GM23338 (cell line): Measurements from ENCODE around the gene FAM209A. TPM values are rescaled to one million over a fixed set of nuclear protein-coding genes. Genes with fewer than 3 reads are reported as not detected.

Source experiments
- polyA plus RNA-seq: library from polyadenylated mRNA; unstranded; fragments of >200 nt; fragmentation: Nextera tagmentation; extraction: Ambion mirVana; gene quantifications from 2 replicates; pipeline ENCODE4 v1.2.1, GENCODE V29; 2016
- total RNA-seq: library from RNA; depleted of rRNA; stranded (reverse); fragments of >200 nt; shearing (Covaris generic); gene quantifications from 2 replicates; pipeline ENCODE4 v1.2.3, GENCODE V29; 2014; rRNA removed

Gene FAM209A
- total and polyA plus RNA-seq, 2 experiments from 2014 or later = not detected

Other genes starting within 250 kb of the FAM209A start
- gene FAM210B, start 165.8 kb upstream of the FAM209A start, total RNA-seq = 15.7 and 16.2 TPM in 2 replicates
- gene FAM210B, start 165.8 kb upstream of the FAM209A start, polyA plus RNA-seq = 14.6 and 15.4 TPM in 2 replicates
- 75.8 and 96.9 TPM in 2 replicates for gene AURKA, start 132.5 kb upstream of the FAM209A start, total RNA-seq
- 79.3 and 82.0 TPM in 2 replicates for gene AURKA, start 132.5 kb upstream of the FAM209A start, polyA plus RNA-seq
- 59.1 and 62.3 TPM in 2 replicates for gene CSTF1, start 132.1 kb upstream of the FAM209A start, total RNA-seq
- gene CSTF1, start 132.1 kb upstream of the FAM209A start, polyA plus RNA-seq = 17.1 and 21.5 TPM in 2 replicates
- gene CASS4, start 112.5 kb upstream of the FAM209A start, total RNA-seq = 0.12 TPM in 1 of 2 replicates, not detected in the other
- gene CASS4, start 112.5 kb upstream of the FAM209A start, polyA plus RNA-seq = not detected in 2 replicates
- 28.2 and 41.1 TPM in 2 replicates for gene RTF2, start 56.1 kb upstream of the FAM209A start, total RNA-seq
- 53.1 and 53.7 TPM in 2 replicates for gene RTF2, start 56.1 kb upstream of the FAM209A start, polyA plus RNA-seq
- gene FAM209B, start 8.5 kb downstream of the FAM209A start, total RNA-seq = not detected in 2 replicates
- 0.68 and 1.1 TPM in 2 replicates for gene FAM209B, start 8.5 kb downstream of the FAM209A start, polyA plus RNA-seq
- 9.4 and 11.9 TPM in 2 replicates for gene TFAP2C, start 104.6 kb downstream of the FAM209A start, total RNA-seq
- gene TFAP2C, start 104.6 kb downstream of the FAM209A start, polyA plus RNA-seq = 11.7 and 14.3 TPM in 2 replicates